Neuronal stem cell (in vitro differentiated cells): ENCODE measurements around the gene FZD1.

Source experiments
- DNase-seq: peaks from one replicate; pipeline ENCODE4 v3.0.0-alpha.2; 2013; ENCODE audit warnings: low spot score
- H2AFZ ChIP-seq: one replicate; pipeline ENCODE4 v1.6.1; 2013; ENCODE audit warnings: mild to moderate bottlenecking, low read length, inconsistent platforms
- H2AK5ac ChIP-seq: 2 replicates; pipeline ENCODE4 v1.6.1; 2013; ENCODE audit warnings: low read depth, mild to moderate bottlenecking, inconsistent platforms, low read length, moderate library complexity, mixed read lengths
- H2BK120ac ChIP-seq: 2 replicates; pipeline ENCODE4 v1.6.1; 2013; ENCODE audit warnings: low read depth, mild to moderate bottlenecking, inconsistent platforms, low read length, moderate library complexity, mixed read lengths
- H2BK12ac ChIP-seq: one replicate; pipeline ENCODE4 v1.6.1; 2013; ENCODE audit warnings: low read length, inconsistent platforms
- H2BK15ac ChIP-seq: 2 replicates; pipeline ENCODE4 v1.6.1; 2013; ENCODE audit warnings: mild to moderate bottlenecking, low read length, inconsistent platforms, mixed read lengths
- H2BK5ac ChIP-seq: one replicate; pipeline ENCODE4 v1.6.1; 2013; ENCODE audit warnings: inconsistent platforms, mild to moderate bottlenecking, low read length, moderate library complexity
- H3K14ac ChIP-seq: one replicate; pipeline ENCODE4 v1.6.1; 2013; ENCODE audit warnings: low read length, inconsistent platforms
- H3K18ac ChIP-seq: 2 replicates; pipeline ENCODE4 v1.6.1; 2013; ENCODE audit warnings: low read length, inconsistent platforms
- H3K23ac ChIP-seq: 2 replicates; pipeline ENCODE4 v1.6.1; 2013; ENCODE audit warnings: low read depth, mild to moderate bottlenecking, mixed read lengths, low read length, inconsistent platforms; ENCODE audit not compliant: poor library complexity
- H3K27ac ChIP-seq: replicated peaks from 3 replicates; pipeline ENCODE4 v1.5.1; 2013; ENCODE audit warnings: low read length, inconsistent platforms
- H3K27me3 ChIP-seq, 3 experiments: 2 replicates each; pipeline ENCODE4 v1.6.1; 2013; ENCODE audit warnings: low read length in 3 of 3, mild to moderate bottlenecking in 2 of 3, inconsistent platforms in 1 of 3, low read depth in 1 of 3, mixed read lengths in 1 of 3, moderate library complexity in 1 of 3; ENCODE audit not compliant: control insufficient read depth in 3 of 3, insufficient read depth in 3 of 3
- H3K36me3 ChIP-seq, 2 donors: replicated peaks in 1 of 2; 2 replicates each; pipeline ENCODE4 v1.6.1; 2013; ENCODE audit warnings: low read length in 2 of 2; ENCODE audit not compliant: control insufficient read depth in 2 of 2, insufficient read depth in 2 of 2
- H3K4ac ChIP-seq: 2 replicates; pipeline ENCODE4 v1.6.1; 2013; ENCODE audit warnings: inconsistent platforms, mild to moderate bottlenecking, low read length, moderate library complexity
- H3K4me1 ChIP-seq, 2 donors: 1 replicate in 1 of 2; 2 replicates in 1 of 2; pipeline ENCODE4 v1.6.1; 2013; ENCODE audit warnings: low read length in 2 of 2, low read depth in 1 of 2; ENCODE audit not compliant: control insufficient read depth in 2 of 2, insufficient read depth in 1 of 2
- H3K4me2 ChIP-seq: one replicate; pipeline ENCODE4 v1.6.1; 2013; ENCODE audit warnings: mild to moderate bottlenecking, low read length, inconsistent platforms; ENCODE audit not compliant: insufficient read depth, poor library complexity, severe bottlenecking
- H3K4me3 ChIP-seq, 2 donors: 2 replicates each; pipeline ENCODE4 v1.5.1; 2013; ENCODE audit warnings: low read length in 2 of 2, mild to moderate bottlenecking in 2 of 2, inconsistent platforms in 1 of 2, moderate library complexity in 1 of 2
- H3K79me1 ChIP-seq: one replicate; pipeline ENCODE4 v1.6.1; 2013; ENCODE audit warnings: low read depth, mild to moderate bottlenecking, inconsistent platforms, low read length, moderate library complexity
- H3K9ac ChIP-seq: one replicate; pipeline ENCODE4 v1.6.1; 2013; ENCODE audit warnings: mild to moderate bottlenecking, low read depth, low read length, inconsistent platforms; ENCODE audit not compliant: poor library complexity
- H3K9me3 ChIP-seq, 2 donors: replicated peaks in 1 of 2; 2 replicates each; pipeline versions ENCODE3 to v1.6.1; 2013; ENCODE audit warnings: low read length in 2 of 2, mild to moderate bottlenecking in 2 of 2, inconsistent platforms in 1 of 2, low read depth in 1 of 2, mixed read lengths in 1 of 2, moderate library complexity in 1 of 2; ENCODE audit not compliant: control insufficient read depth in 2 of 2, insufficient read depth in 1 of 2
- H4K8ac ChIP-seq: one replicate; pipeline ENCODE4 v1.6.1; 2013; ENCODE audit warnings: low read depth, mild to moderate bottlenecking, inconsistent platforms, low read length, moderate library complexity
- H4K91ac ChIP-seq: one replicate; pipeline ENCODE4 v1.6.1; 2013; ENCODE audit warnings: low read length, low read depth, mild to moderate bottlenecking, inconsistent platforms; ENCODE audit not compliant: poor library complexity
- WGBS, 2 donors: extraction: QIAGEN DNeasy Blood & Tissue Kit; methylation state at CpG; one replicate each; pipeline ENCODE4 v1.1.7; 2013; ENCODE audit warnings: missing lambda C conversion rate in 2 of 2, mixed read lengths in 1 of 2; ENCODE audit not compliant: insufficient read length in 2 of 2, insufficient replicate concordance in 1 of 2; ENCODE audit errors: extremely low coverage in 2 of 2; 5-methylcytosine and 5-hydroxymethylcytosine counted together

FZD1 gene

GRCh38 chr7:91293136-91293535, 28.9 kb downstream of the FZD1 start:
- H3K4me2 ChIP-seq = no peak overlapping the region
- H2BK12ac ChIP-seq = no peak overlapping the region
- H3K4me1 ChIP-seq = no peaks in the 10 kb centered on the region
- no peak overlapping the region for H3K27ac ChIP-seq
- no peak overlapping the region for H2BK15ac ChIP-seq
- no peaks in the 10 kb centered on the region for H3K9me3 ChIP-seq
- no peaks in the 10 kb centered on the region for H3K27me3 ChIP-seq
- no peak overlapping the region for H3K18ac ChIP-seq
- H3K14ac ChIP-seq = no peak overlapping the region
- no peak overlapping the region for H4K91ac ChIP-seq
- no CpG with 5 or more reads among the region's 2 CpGs for WGBS, 2 donors
- H2BK5ac ChIP-seq = no peak overlapping the region
- H3K4ac ChIP-seq = no peak overlapping the region
- no peak overlapping the region for H2BK120ac ChIP-seq
- no peaks in the 10 kb centered on the region for H3K36me3 ChIP-seq
- H3K4me3 ChIP-seq = no peak overlapping the region
- DNase-seq = no peak
- no peak overlapping the region for H3K23ac ChIP-seq
- H2AFZ ChIP-seq = no peak overlapping the region
- no peaks in the 10 kb centered on the region for H3K79me1 ChIP-seq
- H3K9ac ChIP-seq = no peak overlapping the region
- H4K8ac ChIP-seq = no peak overlapping the region
- no peak overlapping the region for H2AK5ac ChIP-seq

GRCh38 chr7:91293840-91294239, 29.6 kb downstream of the FZD1 start:
- no peak overlapping the region for H3K4me3 ChIP-seq
- H2AK5ac ChIP-seq = no peak overlapping the region
- no peak overlapping the region for H4K8ac ChIP-seq
- no peak overlapping the region for H3K9ac ChIP-seq
- no peak overlapping the region for H3K18ac ChIP-seq
- H3K79me1 ChIP-seq = no peaks in the 10 kb centered on the region
- H3K36me3 ChIP-seq = no peaks in the 10 kb centered on the region
- H3K9me3 ChIP-seq = no peaks in the 10 kb centered on the region
- H3K14ac ChIP-seq = no peak overlapping the region
- no peak overlapping the region for H2BK12ac ChIP-seq
- no peak overlapping the region for H4K91ac ChIP-seq
- no peak overlapping the region for H2BK5ac ChIP-seq
- DNase-seq = no peak
- H3K4me2 ChIP-seq = no peak overlapping the region
- H2AFZ ChIP-seq = no peak overlapping the region
- no peak overlapping the region for H3K4ac ChIP-seq
- H3K27me3 ChIP-seq = no peaks in the 10 kb centered on the region
- H3K4me1 ChIP-seq = no peaks in the 10 kb centered on the region
- WGBS, 2 donors = no CpG with 5 or more reads among the region's 1 CpG
- no peak overlapping the region for H2BK120ac ChIP-seq
- H3K23ac ChIP-seq = no peak overlapping the region
- H2BK15ac ChIP-seq = no peak overlapping the region
- no peak overlapping the region for H3K27ac ChIP-seq

GRCh38 chr7:91294639-91295220, 30.5 kb downstream of the FZD1 start:
- H3K18ac ChIP-seq = no peak overlapping the region
- H2BK5ac ChIP-seq = no peak overlapping the region
- H2BK15ac ChIP-seq = no peak overlapping the region
- H2BK12ac ChIP-seq = no peak overlapping the region
- no peaks in the 10 kb centered on the region for H3K4me1 ChIP-seq
- H3K9me3 ChIP-seq = no peaks in the 10 kb centered on the region
- H3K9ac ChIP-seq = no peak overlapping the region
- no peak overlapping the region for H2AK5ac ChIP-seq
- no peak overlapping the region for H2AFZ ChIP-seq
- H3K36me3 ChIP-seq = no peaks in the 10 kb centered on the region
- no peaks in the 10 kb centered on the region for H3K79me1 ChIP-seq
- DNase-seq = no peak
- no peak overlapping the region for H3K4ac ChIP-seq
- no peak overlapping the region for H3K14ac ChIP-seq
- H3K4me2 ChIP-seq = no peak overlapping the region
- no peak overlapping the region for H3K4me3 ChIP-seq
- WGBS, 2 donors = no CpG with 5 or more reads among the region's 6 CpGs
- H3K27ac ChIP-seq = no peak overlapping the region
- H3K27me3 ChIP-seq = no peaks in the 10 kb centered on the region
- no peak overlapping the region for H4K91ac ChIP-seq
- no peak overlapping the region for H4K8ac ChIP-seq
- no peak overlapping the region for H3K23ac ChIP-seq
- no peak overlapping the region for H2BK120ac ChIP-seq

- H4K8ac ChIP-seq = no peak overlapping the region
- H2AK5ac ChIP-seq = no peak overlapping the region
- H3K4me2 ChIP-seq = no peak overlapping the region
- no peak overlapping the region for H3K18ac ChIP-seq
- H3K36me3 ChIP-seq = no peaks in the 10 kb centered on the region
- no peak overlapping the region for H2BK120ac ChIP-seq
- no peaks in the 10 kb centered on the region for H3K79me1 ChIP-seq
- no peaks in the 10 kb centered on the region for H3K9me3 ChIP-seq
- no peak overlapping the region for H3K14ac ChIP-seq
- H2BK15ac ChIP-seq = no peak overlapping the region
- no peaks in the 10 kb centered on the region for H3K4me1 ChIP-seq
- no peak overlapping the region for H4K91ac ChIP-seq
- no peak overlapping the region for H3K4ac ChIP-seq
- no peak overlapping the region for H2BK12ac ChIP-seq
- no CpG with 5 or more reads among the region's 3 CpGs for WGBS, 2 donors
- H3K27ac ChIP-seq = no peak overlapping the region
- H3K27me3 ChIP-seq = no peaks in the 10 kb centered on the region
- no peak overlapping the region for H3K4me3 ChIP-seq
- no peak overlapping the region for H3K9ac ChIP-seq
- no peak overlapping the region for H2AFZ ChIP-seq
- no peak overlapping the region for H3K23ac ChIP-seq
- H2BK5ac ChIP-seq = no peak overlapping the region
- no peak for DNase-seq
These were observed 31.3 kb downstream of the FZD1 start for GRCh38 chr7:91295576-91295975.
